Neural cell (in vitro differentiated cells): Measurements from ENCODE around the gene ATG7. TPM values are rescaled to one million over a fixed set of nuclear protein-coding genes. Genes with fewer than 3 reads are reported as not detected.

Experiments used
- H2AFZ ChIP-seq: fragments of 200-600, 300-800 bp; sonication (generic), shearing (Covaris generic); 2 replicates; pipeline ENCODE4 v1.6.0; 2014; ENCODE audit warnings: low read depth, mild to moderate bottlenecking, antibody characterized with exemption, low read length, moderate library complexity
- H3F3A ChIP-seq: fragments of 200-600 bp; shearing (Covaris generic); 2 replicates; pipeline ENCODE4 v1.6.1; 2016; ENCODE audit warnings: mild to moderate bottlenecking, moderate library complexity, mixed read lengths, antibody characterized with exemption, low read length; ENCODE audit not compliant: insufficient read depth, poor library complexity, severe bottlenecking
- H3K27ac ChIP-seq: fragments of 200-600, 300-800 bp; sonication (generic), shearing (Covaris generic); 2 replicates; pipeline ENCODE4 v1.5.1; 2014; ENCODE audit warnings: mild to moderate bottlenecking, low read length, moderate library complexity
- H3K27me3 ChIP-seq: fragments of 300-800, 200-600 bp; sonication (generic), shearing (Covaris generic); 2 replicates; pipeline ENCODE4 v1.6.0; 2014; ENCODE audit warnings: mild to moderate bottlenecking, low read depth, low read length, moderate library complexity; ENCODE audit not compliant: insufficient read depth
- H3K36me3 ChIP-seq: fragments of 300-800, 200-600 bp; sonication (generic), shearing (Covaris generic); 2 replicates; pipeline ENCODE4 v1.5.1; 2014; ENCODE audit warnings: mild to moderate bottlenecking, antibody characterized with exemption, low read length, moderate library complexity; ENCODE audit not compliant: insufficient read depth
- H3K4me2 ChIP-seq: fragments of 300-800, 200-600 bp; sonication (generic), shearing (Covaris generic); 2 replicates; pipeline ENCODE4 v1.6.0; 2014; ENCODE audit warnings: mild to moderate bottlenecking, low read length
- H3K4me3 ChIP-seq: fragments of 300-800, 200-600 bp; sonication (generic), shearing (Covaris generic); 2 replicates; pipeline ENCODE4 v1.5.1; 2014; ENCODE audit warnings: mild to moderate bottlenecking, low read length, moderate library complexity
- H3K79me2 ChIP-seq: fragments of 200-600 bp; shearing (Covaris generic); replicated peaks from 2 replicates; pipeline ENCODE4 v1.6.0; 2014; ENCODE audit warnings: mild to moderate bottlenecking, low read length, moderate library complexity; ENCODE audit not compliant: insufficient read depth
- H3K9ac ChIP-seq: fragments of 300-800, 200-600 bp; sonication (generic), shearing (Covaris generic); 2 replicates; pipeline ENCODE4 v1.6.1; 2016; ENCODE audit warnings: mild to moderate bottlenecking, low read length, mixed read lengths
- H3K9me2 ChIP-seq: fragments of 200-600 bp; shearing (Covaris generic); 2 replicates; pipeline ENCODE4 v1.6.1; 2016; ENCODE audit warnings: mild to moderate bottlenecking, low read length, mixed read lengths; ENCODE audit not compliant: insufficient read depth
- H3K9me3 ChIP-seq: fragments of 200-600, 300-800 bp; sonication (generic), shearing (Covaris generic); 2 replicates; pipeline ENCODE4 v1.6.1; 2016; ENCODE audit warnings: mild to moderate bottlenecking, mixed run types, low read length, moderate library complexity, mixed read lengths
- H4K20me1 ChIP-seq: fragments of 200-600 bp; shearing (Covaris generic); 2 replicates; pipeline ENCODE4 v1.6.1; 2016; ENCODE audit warnings: mild to moderate bottlenecking, mixed run types; ENCODE audit not compliant: insufficient read depth
- EP300 ChIP-seq: fragments of 450-650 bp; conservative IDR thresholded peaks from 2 replicates; pipeline ENCODE4 v1.6.1; 2014; ENCODE audit warnings: antibody characterized with exemption, mild to moderate bottlenecking, moderate library complexity; ENCODE audit not compliant: poor library complexity, severe bottlenecking
- EZH2 ChIP-seq: fragments of 200-600, 300-800 bp; shearing (Covaris generic), sonication (generic); IDR thresholded peaks from 2 replicates; pipeline ENCODE4 v1.6.1; 2014; ENCODE audit warnings: antibody characterized with exemption, low read length, borderline replicate concordance, mild to moderate bottlenecking; ENCODE audit not compliant: insufficient read depth, poor library complexity, severe bottlenecking
- MXI1 ChIP-seq: fragments of 450-650 bp; conservative IDR thresholded peaks from 2 replicates; pipeline ENCODE4 v1.6.1; 2014; ENCODE audit warnings: antibody characterized with exemption, mild to moderate bottlenecking; ENCODE audit not compliant: poor library complexity, severe bottlenecking
- POLR2AphosphoS5 ChIP-seq: IDR thresholded peaks from 2 replicates; pipeline ENCODE4 v1.6.1; 2012
- RAD21 ChIP-seq: fragments of 450-650 bp; conservative IDR thresholded peaks from 2 replicates; pipeline ENCODE4 v1.6.1; 2014; ENCODE audit warnings: antibody characterized with exemption, mild to moderate bottlenecking, moderate library complexity
- SMC3 ChIP-seq: fragments of 450-650 bp; conservative IDR thresholded peaks from 2 replicates; pipeline ENCODE4 v1.6.1; 2014; ENCODE audit warnings: antibody characterized with exemption, mild to moderate bottlenecking, moderate library complexity; ENCODE audit not compliant: poor library complexity
- TAF1 ChIP-seq: IDR thresholded peaks from 2 replicates; pipeline ENCODE4 v1.6.1; 2012; ENCODE audit warnings: low read depth
- polyA plus RNA-seq: library from polyadenylated mRNA; depleted of rRNA; stranded (reverse); fragments of >200 nt; gene quantifications from 2 replicates; pipeline ENCODE4 v1.2.3, GENCODE V29; 2014
- TF ChIP-seq, protein P1 (sequence below): fragments of 450-650 bp; IDR thresholded peaks from 2 replicates; pipeline ENCODE4 v1.5.1; 2014; ENCODE audit warnings: antibody characterized with exemption, mild to moderate bottlenecking, moderate library complexity; ENCODE audit not compliant: poor library complexity, severe bottlenecking
- TF ChIP-seq, protein P2 (sequence below): IDR thresholded peaks from 2 replicates; pipeline ENCODE4 v1.6.1; 2012; ENCODE audit warnings: borderline replicate concordance

ATG7 gene
- polyA plus RNA-seq, 1 donor from 2014 or later, result 28.8 TPM

DNA sequence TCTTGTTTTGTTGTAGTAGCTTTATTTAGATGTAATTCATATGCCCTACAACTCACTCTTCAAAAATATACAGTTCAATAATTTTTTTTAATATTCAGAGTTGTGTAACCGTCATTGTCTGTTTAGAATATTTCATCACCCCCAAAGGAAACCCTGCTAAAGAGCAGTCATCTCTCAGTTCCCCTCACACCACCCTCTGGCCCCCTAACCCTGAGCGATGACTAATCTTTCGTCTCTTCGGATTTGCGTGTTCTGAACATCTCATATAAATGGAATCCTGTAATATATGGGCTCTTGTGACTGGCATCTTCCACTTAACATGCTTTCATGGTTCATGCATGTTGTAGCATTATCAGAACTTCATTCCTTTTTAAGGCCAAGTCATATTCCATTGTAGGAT lies 183.8 kb downstream of the ATG7 start:
- Histone ChIP-seq H3K9me2 (no peaks in the 10 kb centered on the region), H3K4me2 (no peak overlapping the region), H3K9me3 (no peaks in the 10 kb centered on the region), H3K79me2 (no peaks in the 10 kb centered on the region), H3F3A (no peaks in the 10 kb centered on the region), H2AFZ (no peak overlapping the region), H3K36me3 (no peaks in the 10 kb centered on the region), H3K27ac (no peak overlapping the region), H3K27me3 (no peaks in the 10 kb centered on the region), H3K9ac (no peak overlapping the region), H3K4me3 (no peak overlapping the region), H4K20me1 (no peaks in the 10 kb centered on the region)
- TF ChIP-seq, protein P1, sequence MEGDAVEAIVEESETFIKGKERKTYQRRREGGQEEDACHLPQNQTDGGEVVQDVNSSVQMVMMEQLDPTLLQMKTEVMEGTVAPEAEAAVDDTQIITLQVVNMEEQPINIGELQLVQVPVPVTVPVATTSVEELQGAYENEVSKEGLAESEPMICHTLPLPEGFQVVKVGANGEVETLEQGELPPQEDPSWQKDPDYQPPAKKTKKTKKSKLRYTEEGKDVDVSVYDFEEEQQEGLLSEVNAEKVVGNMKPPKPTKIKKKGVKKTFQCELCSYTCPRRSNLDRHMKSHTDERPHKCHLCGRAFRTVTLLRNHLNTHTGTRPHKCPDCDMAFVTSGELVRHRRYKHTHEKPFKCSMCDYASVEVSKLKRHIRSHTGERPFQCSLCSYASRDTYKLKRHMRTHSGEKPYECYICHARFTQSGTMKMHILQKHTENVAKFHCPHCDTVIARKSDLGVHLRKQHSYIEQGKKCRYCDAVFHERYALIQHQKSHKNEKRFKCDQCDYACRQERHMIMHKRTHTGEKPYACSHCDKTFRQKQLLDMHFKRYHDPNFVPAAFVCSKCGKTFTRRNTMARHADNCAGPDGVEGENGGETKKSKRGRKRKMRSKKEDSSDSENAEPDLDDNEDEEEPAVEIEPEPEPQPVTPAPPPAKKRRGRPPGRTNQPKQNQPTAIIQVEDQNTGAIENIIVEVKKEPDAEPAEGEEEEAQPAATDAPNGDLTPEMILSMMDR, result no peak
- TF ChIP-seq RAD21, result no peak
- no peak for TF ChIP-seq EP300
- TF ChIP-seq MXI1, result no peak
- TF ChIP-seq SMC3, result no peak
- no peak for TF ChIP-seq TAF1
- no peak for TF ChIP-seq EZH2
- TF ChIP-seq POLR2AphosphoS5, result no peak
- TF ChIP-seq, protein P2, sequence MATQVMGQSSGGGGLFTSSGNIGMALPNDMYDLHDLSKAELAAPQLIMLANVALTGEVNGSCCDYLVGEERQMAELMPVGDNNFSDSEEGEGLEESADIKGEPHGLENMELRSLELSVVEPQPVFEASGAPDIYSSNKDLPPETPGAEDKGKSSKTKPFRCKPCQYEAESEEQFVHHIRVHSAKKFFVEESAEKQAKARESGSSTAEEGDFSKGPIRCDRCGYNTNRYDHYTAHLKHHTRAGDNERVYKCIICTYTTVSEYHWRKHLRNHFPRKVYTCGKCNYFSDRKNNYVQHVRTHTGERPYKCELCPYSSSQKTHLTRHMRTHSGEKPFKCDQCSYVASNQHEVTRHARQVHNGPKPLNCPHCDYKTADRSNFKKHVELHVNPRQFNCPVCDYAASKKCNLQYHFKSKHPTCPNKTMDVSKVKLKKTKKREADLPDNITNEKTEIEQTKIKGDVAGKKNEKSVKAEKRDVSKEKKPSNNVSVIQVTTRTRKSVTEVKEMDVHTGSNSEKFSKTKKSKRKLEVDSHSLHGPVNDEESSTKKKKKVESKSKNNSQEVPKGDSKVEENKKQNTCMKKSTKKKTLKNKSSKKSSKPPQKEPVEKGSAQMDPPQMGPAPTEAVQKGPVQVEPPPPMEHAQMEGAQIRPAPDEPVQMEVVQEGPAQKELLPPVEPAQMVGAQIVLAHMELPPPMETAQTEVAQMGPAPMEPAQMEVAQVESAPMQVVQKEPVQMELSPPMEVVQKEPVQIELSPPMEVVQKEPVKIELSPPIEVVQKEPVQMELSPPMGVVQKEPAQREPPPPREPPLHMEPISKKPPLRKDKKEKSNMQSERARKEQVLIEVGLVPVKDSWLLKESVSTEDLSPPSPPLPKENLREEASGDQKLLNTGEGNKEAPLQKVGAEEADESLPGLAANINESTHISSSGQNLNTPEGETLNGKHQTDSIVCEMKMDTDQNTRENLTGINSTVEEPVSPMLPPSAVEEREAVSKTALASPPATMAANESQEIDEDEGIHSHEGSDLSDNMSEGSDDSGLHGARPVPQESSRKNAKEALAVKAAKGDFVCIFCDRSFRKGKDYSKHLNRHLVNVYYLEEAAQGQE, result no peak

DNA sequence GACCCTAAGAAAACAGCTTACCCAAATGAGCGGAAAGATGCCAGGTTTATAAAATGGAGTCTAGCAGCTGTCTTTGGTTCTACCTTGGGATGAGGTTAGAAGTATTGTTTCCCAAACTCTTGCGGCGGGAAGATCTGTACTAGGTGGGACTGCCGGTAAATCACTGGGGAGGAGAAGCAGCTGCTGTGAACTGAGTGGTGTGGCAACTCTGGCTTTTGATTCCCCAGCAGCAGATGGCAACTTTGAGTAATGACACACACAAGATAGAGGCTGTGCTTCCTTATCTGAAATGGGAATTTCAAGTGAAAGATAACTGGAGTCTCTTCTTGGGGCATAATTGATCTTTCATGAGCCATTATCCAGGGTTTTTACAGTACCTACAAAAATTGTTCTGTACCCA lies 184.9 kb downstream of the ATG7 start:
- H3K4me3 ChIP-seq, result no peak overlapping the region

More for the DNA sequence above, 184.9 kb downstream of the ATG7 start:
- Histone ChIP-seq H2AFZ (no peak overlapping the region), H3K27ac (no peak overlapping the region), H3K27me3 (no peaks in the 10 kb centered on the region), H3K4me2 (no peak overlapping the region), H3K9me3 (no peaks in the 10 kb centered on the region), H4K20me1 (no peaks in the 10 kb centered on the region), H3K79me2 (no peaks in the 10 kb centered on the region), H3F3A (no peaks in the 10 kb centered on the region), H3K9ac (no peak overlapping the region), H3K36me3 (no peaks in the 10 kb centered on the region), H3K9me2 (no peaks in the 10 kb centered on the region)
- TF ChIP-seq SMC3, result no peak
- TF ChIP-seq, protein P2, result no peak
- TF ChIP-seq POLR2AphosphoS5, result no peak
- no peak for TF ChIP-seq RAD21
- TF ChIP-seq TAF1, result no peak
- no peak for TF ChIP-seq EZH2
- no peak for TF ChIP-seq MXI1
- TF ChIP-seq, protein P1, result no peak
- no peak for TF ChIP-seq EP300
